ENCODE data around the gene USP6NL.
A peak's percentile ranks its signal among the peaks of the same experiment; 100 is the strongest.
"Not testable (repeated sequence)": the region's sequence is repeated elsewhere in the genome, so short reads cannot be mapped to it uniquely, and the experiment has no call there.

Gene USP6NL

DNA sequence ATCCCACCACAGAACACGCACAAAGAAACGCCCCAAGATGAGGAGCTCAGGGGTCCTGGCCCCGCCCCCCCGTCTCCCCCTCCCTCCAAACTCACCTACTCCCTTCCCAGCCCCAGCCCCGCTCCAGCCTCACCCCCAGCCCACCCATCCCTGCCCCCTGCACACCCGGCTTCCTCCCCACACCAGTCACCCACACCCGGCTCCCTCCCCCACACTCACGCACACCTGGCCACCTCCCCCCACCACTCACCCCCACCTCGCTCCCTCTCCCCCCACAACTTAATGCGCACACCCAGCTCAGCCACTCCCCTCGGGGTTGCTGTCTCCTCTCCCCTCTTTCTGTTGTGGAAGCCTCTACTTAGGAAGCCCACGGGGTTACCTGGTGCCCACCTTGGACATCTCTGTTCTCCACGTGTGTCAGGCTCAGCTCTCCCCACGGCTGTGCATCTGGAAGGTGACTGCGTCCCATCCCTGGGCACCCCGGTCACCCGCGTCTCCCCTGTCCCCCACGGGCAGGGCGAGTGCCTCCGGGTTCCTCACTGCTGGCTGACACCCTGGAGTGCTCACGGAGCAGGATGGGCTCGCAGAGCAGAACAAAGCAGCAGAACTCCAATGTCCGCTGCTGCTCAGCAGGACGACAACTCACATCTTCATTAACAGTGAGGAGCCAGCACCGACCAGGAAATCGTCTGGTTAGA, 166.8 kb downstream of the USP6NL start:
- no peak for DNase-seq

DNA sequence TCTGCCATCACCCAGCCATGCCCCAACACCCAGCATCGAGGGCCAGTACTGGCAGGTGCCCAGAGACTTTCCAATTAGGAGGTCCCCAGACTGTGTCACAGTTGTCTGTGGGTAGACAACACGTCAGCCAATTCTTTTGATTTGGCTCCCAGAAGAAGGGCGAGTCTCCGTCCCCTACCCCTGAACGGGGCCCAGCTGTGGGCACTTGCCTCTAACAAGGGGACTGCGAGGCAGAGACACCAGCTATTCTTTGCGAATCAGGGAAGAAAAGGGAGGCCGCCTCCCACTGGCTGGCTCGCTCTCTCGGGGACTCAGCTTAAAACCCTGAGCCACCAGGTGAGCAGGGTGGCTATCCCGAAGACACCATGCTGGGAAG, 167.3 kb downstream of the USP6NL start:
- no peak for DNase-seq

DNA sequence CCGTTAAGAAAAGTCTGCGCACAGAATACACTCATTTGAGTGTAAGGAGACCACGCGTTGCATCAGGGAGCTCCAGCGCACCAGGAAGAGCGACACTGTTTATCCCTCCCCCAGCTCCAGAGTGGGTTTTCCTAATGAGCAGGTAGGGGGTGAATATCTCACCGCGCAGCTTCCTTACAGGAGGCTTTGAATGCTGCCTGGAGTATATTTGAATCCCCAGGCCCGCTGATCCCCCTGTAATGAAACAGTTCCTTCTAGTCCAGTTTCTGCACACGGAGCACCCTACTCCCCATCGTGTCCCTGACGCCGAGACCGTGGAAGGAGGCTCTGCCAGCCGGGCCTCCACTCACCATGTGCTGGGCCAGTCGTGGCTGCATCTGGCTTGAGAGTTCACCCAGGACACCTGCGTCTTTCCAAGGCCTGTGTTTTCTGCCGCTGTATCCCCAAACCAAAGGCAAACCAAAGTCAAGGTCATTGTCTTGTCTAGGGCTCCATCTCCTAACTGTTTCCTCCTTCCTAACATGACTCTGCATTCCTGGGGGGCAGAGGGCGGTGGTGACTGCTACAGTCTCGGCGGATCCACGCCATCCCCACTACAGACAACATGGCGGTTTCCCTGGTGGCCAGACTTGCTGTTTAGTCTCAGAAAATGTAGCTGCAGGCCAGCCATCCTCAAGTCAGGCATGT, 167.8 kb downstream of the USP6NL start:
- DNase-seq = no peak

DNA sequence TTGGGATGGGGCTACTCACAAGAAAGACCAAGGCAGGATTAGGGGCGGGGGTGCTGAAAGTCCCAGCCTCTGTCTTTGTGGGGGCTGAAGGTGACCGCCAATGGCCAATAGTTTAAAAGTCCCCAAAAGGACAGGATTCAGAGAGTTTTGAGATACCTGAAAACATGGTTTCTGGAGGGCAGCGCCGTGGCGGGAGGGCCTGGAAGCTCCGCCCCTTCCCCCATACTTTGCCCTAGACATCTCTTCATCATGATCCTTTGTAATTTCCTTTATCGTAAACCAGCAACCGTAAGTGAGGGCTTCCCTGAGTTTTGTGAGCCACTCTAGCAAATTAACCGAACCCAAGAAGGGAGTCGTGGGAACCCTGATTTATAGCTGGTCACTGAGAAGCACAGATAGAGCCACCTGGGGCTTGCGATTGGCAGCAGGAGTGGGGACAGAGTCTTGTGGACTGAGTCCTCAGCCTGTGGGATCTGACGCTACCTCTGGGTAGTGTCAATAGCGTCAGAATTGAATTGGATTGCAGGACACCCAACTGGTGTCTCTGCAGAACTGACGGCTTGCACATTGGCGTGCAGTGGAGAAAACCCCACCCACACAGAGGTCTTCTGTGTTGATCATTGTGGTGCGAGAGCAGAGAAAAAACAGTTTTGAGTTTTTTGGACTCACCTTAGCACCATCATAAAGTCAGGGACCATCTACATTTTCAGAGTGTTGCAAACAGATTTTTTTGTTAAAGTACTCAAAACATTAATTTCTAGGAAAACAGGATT, 169.3 kb downstream of the USP6NL start:
- no peak for DNase-seq

DNA sequence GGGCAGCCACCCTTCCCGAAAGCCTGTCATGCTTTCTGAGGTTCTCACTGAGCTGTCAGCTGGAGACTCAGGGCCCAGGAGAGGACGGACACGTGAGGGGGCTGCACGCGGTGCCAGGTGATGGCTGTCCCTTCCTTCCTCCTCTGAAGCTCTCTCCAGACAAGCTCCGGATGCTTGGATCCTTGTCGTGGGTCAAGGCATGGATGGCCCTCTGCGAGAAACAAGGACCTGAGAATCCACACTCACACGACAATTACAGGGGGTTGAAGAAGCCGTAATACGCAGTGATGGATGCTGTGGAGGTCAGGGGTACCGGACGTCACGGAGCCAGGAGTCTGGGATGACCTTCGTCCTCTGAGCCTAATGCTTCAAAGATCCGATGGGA, 170.3 kb downstream of the USP6NL start:
- no peak for DNase-seq

DNA sequence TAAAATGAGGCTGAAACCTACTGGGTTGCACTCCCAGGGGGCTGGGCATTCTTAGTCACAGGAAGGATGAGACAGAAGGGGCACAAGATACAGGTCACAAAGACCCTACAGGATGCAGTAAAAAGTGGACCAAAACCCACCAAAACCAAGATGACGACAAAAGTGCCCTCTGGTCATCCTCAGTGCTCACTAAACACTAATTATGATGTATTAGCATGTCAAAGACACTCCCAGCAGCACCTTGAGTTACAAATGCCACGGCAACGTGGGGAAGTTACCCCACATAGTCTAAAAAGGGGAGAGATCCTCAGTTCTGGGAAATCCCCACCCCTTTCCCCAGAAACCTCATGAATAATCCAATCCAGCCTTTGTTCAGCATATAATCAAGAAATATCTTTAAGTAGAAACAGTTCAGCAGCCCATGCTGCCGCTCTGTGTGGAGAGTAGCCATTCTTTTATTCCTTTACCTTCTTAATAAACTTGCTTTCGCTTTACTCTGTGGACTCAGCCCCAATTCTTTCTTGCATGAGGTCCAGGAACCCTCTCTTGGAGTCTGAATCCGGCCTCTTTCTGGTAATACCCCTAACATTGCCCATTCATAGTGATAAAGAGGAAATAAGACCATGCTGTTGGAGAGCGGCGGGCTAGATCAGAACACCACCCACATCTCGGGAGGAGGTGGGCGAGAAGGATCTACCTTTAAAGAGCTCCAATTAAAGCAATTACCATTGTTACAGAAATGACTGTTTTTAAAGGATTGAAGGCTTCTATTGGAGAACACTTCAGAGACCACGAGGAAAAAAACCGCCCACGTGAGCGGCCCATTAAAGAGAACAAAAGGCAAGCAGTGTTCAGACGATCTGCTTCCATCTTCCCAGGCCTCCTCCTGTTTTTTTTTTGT, 170.9 kb downstream of the USP6NL start:
- DNase-seq = no peak

DNA sequence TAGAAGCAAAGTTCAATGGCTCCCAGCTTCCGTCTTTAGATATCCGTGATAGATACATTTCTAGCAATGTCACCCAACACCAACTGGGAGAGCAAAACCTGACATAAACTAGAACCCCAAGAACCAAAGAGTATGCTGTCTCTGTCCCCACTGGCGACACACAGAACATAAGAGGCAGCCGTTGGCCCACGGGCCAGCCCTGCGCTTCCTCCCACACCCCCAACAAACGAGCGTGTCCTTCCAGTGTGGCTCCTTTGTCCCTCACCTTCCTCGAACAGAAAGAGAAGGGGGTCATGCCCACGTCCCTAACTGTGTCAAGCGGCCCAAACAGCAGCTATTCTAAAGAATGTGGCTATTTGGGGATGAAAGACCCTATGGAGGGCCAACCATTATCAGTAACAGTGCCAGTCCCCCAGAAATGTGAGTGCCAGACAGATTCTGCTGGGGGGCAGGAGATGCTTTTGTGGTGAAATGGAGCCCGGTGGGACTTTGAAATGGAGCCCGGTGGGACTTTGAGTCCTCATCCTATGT, 171.9 kb downstream of the USP6NL start:
- no peak for DNase-seq

DNA sequence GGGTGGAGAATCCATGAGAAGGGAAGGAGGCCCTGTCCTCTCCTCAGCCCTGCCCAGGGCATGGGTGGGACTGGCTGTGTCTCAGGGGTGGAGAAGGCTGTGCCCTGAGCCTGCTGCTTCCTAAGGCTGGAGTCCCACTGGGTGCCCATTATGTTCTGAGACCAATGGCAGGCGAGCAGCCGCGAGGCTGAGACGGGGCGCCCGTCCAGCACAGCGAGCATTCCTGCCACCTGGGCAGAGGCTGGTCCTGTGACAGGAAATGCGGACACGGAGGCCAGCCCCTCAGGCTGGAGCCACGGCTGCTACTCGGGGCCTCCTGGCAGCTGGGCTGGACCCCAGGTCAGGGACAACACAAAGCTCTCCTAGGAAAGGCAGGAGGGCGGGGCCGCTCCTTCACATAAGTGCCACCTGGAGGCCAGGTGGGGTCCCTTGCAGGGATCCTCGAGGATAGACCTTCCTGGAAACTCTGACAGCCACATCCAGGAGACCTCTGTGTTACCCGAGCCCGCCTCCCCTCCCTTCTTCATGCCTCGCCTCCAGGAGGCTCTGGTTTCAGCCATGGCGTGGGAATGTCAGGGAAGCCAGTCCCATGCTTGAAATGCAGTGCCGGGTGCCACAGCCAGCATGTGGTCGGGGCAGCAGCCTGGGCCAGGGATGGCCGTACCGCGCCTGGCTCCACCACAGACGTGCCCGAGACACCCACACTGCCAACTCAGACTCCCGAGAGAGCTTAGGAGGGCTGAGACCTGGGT, 173.9 kb downstream of the USP6NL start:
- DNase-seq = peak; percentile 35

DNA sequence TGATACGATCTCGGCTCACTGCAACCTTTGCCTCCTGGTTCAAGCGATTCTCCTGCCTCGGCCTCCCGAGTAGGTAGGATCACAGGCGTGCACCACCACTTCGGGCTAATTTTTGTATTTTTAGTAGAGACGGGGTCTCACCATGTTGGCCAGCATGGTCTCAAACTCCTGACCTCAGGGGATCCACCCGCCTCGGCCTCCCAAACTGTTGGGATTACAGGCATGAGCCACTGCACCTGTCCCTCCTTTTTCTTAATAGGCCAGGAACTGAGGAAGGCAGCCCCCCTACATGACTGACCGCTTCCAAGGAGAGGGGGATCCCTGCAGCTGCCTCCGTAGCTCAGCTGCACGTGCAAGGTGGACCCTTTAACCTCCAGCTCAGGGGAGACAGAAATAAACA, 175.0 kb downstream of the USP6NL start:
- DNase-seq = not testable (repeated sequence)

DNA sequence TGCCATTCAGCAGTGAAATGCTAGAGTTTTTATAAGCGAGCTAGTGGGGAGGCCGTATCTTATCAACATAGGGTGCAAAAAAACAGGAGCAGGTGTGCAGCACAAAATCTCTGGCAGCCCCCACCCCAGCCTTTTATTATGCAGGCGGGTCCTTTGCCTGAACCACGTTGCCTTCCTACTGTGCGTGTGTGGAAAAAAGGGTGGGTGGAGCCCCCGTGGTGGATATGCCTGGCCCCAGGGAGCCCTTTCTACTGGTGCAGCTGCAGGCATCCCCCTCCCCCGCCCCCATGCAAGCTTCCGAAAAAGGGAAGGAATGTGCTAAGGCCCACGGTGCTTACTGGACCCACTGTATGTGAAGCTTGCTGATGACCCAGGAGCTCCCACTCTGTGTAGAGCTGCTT, 175.9 kb downstream of the USP6NL start:
- DNase-seq = no peak

DNA sequence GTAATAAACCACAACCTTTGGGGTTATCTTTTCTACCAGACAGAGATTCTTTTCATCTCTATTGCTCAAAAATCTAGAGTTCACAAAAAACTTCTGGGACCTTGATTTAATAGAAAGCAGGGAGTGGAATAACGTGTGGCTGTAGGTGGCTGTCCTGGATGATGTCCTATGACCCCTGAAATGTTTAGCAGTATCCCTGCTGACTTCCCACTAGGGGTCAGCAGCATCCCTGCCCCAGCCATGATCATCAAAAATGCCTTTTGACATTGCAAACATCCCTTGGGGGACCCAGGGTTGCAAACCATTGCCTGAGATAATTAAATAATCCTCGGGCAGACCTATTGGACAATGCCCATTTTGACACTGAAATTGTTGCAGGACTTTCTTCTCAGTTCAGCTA, 177.1 kb downstream of the USP6NL start:
- no peak for DNase-seq

DNA sequence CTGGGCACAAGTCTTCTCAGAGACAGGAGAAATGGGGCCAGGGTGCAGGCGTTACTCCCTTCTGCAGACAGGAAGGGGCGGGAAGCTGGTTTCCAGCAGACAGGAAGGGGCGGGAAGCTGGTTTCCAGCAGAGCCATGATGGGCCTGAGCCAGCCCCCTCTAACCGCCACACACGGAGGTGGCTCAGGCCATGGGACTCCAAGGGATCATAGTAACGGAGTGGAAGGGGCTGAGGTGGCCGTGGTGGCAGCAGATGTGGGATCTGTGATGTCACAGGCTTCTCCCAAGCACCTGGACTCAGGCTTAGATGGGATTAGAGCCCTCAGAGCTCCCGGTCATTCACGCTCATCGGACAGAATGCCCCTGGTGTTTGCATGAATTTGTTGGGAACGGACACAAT, 177.8 kb downstream of the USP6NL start:
- no peak for DNase-seq

DNA sequence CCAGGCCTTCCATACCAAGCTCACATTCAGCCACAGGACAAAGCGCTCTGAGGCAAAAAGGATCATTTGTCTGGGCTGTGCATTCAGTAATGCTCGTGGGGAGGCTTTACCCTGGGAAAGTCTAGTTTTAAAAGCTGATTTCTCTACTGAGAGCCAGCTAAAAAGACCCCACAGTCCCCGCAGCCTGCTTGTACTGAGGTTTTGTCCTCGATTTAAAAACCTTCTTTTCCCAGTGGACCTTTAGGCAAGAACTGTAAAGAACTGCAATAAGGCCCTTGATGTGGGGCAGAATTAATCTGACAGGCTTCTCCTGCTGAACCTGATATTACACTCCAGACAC, 180.3 kb downstream of the USP6NL start:
- no peak for DNase-seq

DNA sequence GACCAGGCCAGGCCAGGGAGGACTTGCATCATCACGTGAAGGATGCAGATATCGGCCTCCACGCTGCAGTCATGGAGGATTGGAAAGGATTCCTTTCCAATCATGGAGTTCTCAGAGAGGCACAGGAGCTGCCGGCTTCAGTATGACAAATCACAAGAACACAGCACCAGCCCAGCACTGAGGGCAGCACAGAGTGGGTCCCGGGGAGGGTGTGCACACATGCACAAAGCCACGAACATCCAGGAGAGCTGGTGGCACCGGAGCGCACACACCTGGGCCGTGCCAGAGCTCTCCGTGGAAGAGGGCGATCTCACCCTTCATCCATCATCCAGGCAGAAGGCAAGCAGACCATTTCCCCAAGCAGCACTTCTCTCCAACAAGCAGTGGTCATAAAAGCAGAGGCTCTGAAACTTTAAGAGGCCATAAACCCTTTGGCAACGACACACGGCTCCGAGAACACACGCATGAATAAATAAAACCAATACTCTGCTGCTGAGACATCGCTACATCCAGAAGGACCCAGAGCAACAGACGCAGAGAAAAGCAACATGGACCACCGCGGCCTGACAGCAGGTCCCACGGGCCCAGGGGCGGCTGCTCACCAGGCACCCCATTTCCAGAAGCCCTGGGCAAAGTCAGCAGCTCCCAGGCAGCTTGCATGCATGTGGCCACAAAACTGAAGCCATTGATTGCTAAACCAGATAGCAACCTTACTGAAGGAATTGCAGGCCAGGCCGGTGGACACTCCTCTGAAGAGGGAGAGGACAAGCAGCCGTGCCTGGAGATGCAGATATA, 180.8 kb downstream of the USP6NL start:
- DNase-seq = no peak

DNA sequence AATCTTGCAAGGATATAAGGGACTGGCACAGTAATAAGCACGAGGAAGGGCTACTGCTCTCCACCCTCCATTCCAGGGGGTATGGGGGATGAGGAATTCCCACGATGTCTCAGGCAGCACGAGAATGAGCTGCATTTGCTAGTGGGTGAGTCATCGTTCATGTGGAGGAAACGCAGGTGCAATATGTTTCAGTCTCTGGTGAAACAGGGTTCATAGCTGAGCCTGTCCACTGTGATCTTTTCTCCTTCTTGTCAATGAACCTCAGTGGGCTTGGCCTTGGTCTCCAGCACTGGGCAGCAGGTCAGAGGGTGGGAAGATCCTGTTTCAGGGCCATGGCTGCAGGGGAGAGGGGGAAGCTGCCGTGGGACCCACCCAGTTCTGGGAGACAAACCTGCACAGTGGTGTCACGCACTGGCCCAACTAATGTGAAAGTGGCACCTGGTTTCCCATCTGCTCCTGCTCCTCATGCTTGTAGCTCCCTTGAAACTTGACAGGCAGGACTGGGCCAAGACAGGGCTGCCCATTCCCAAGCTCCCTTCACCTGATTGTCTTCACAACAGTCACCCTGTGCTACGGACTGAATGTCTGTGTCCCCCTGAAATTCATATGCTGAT, 181.9 kb downstream of the USP6NL start:
- no peak for DNase-seq

DNA sequence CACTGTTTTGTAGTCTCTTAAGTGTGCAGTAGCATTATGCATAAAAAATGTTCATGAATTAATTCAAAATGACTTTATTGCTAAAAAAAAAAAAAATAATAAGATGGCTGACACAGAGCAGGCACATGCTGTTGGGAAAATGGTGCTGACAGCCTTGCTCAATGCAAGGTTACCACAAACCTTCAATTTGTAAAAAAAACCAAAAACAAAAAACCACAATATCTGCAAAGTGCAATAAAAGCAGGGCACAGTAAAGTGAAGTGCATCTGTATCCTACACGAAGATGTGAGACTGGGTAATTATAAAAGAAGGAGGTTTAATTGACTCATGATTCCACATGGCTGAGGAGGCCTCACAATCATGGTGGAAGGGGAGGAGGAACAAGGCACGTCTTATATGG, 185.8 kb downstream of the USP6NL start:
- no peak for DNase-seq

DNA sequence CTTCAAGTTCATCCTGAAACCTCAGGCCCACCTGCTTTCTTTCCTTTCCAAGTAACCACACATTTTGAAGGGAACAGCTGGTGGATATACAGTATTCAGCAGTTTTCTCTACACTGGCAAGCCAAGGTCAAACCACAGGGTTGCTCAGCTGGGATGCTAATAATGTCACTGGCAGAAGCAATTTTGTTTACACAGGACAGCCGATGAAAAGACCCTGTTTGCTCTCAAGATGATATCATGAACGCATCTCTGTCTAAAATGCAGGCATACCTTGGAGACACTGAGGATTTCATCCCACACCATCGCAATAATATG, 186.2 kb downstream of the USP6NL start:
- no peak for DNase-seq

DNA sequence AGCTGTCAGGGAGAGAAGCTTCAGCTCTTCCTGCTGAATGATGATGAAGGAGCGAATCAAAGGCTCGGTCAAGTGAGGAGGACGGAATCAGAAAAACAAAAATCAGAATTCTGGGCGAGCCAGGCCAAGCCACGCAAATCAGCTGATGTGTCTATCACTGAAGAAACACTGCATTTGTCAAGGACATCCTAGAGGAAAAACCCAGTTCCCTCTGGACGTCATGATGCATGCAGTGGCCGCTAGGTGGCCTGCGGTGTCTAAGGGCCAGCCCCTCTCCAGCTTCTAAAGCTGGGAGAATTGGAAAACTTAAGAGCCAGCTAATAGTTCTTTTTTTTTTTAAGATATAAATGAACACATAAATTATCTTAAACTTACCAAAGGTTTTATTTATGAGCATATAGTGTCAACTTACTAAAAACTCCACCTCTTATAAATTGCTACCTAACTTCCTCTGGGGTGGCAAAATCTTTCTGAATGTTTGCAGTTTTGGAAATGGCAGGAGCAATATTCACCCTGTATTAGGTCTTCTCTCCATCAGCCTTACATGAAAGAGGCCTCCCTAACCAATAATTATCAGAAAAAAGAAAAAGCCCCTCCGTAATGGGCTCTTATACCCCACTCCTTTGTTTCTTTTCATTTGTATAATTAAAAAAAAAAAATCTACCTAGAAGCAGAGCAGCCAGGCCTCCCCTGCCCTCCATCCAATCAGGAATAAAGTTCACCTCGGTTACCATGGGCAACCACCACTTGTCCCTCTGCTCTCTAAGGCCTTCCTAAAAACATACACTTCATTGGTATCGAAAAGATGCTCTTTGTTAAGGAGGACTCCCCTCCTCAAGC, 186.8 kb downstream of the USP6NL start:
- peak; percentile 23 for DNase-seq

DNA sequence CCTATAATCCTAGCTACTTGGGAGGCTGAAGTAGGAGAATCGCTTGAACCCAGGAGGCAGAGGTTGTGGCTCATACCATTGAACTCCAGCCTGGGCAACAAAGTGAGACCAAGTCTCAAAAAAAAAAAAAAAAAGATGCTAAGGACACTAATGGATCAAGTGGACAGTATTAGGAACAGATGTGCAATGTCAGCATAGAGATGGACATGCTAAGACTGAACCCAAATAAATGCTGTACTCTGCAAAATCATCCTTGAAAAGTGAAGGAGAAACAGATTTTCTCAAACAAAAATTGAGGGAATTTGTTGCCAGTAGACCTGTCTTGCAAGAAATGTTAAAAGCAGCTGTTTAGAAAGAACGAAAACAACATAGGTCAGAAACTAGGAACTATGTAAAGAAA, 194.5 kb downstream of the USP6NL start:
- DNase-seq = no peak

DNA sequence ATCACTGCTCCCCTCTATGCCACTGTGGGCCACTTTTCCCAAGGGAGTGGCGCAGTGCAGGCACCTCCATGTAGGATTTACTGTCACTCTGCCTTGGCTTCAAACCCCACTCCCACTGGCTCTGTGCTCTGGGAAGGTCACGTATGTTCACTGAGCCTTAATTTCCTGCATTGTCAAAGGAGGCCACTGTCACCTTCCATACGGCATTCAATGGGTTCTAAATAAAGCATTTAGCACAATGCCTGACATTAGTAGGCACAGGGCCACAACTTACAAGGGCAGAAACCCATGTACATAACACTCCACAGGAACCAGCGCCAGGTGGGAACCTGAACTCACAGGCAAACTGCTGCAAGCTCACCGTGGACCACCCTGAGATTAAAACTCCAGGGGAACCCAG, 196.4 kb downstream of the USP6NL start:
- no peak for DNase-seq

All from right kidney (tissue), 1 donor.